ENCODE results near the gene TADA1.

The TADA1 gene

DNA sequence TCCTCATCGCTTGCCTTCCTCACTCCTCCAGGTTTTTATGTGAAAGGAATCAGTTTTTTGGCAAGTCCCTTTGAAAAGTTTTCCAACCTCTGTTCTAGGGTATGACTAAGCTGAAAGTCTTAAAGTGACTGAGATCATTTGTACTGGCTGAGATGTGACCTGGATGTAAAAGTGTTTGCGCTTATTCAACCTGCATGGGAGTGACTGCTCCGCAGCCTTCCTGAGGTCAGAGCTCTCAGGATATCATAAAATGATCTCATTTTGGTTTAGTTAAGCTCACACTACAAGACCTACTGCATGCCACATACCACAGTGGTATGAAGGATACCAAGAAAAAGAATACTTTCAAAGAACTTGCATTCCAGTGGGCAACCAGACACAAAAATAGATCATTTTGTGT is 29.8 kb upstream of the TADA1 start:
- TF ChIP-seq, protein P1, sequence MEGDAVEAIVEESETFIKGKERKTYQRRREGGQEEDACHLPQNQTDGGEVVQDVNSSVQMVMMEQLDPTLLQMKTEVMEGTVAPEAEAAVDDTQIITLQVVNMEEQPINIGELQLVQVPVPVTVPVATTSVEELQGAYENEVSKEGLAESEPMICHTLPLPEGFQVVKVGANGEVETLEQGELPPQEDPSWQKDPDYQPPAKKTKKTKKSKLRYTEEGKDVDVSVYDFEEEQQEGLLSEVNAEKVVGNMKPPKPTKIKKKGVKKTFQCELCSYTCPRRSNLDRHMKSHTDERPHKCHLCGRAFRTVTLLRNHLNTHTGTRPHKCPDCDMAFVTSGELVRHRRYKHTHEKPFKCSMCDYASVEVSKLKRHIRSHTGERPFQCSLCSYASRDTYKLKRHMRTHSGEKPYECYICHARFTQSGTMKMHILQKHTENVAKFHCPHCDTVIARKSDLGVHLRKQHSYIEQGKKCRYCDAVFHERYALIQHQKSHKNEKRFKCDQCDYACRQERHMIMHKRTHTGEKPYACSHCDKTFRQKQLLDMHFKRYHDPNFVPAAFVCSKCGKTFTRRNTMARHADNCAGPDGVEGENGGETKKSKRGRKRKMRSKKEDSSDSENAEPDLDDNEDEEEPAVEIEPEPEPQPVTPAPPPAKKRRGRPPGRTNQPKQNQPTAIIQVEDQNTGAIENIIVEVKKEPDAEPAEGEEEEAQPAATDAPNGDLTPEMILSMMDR (IDR thresholded peaks at IDR 0.05; ENCODE audit: low read depth, low read length) = no peak
- H3K27me3 ChIP-seq (ENCODE audit: insufficient read depth, low read depth, severe bottlenecking) = no peaks in the 10 kb centered on the region
- H3K36me3 ChIP-seq = no peaks in the 10 kb centered on the region
- H3K9me3 ChIP-seq (ENCODE audit: severe bottlenecking) = no peaks in the 10 kb centered on the region
- H3K4me3 ChIP-seq (ENCODE audit: low read depth, low read length) = no peak overlapping the region
- no peak for DNase-seq
- no peak overlapping the region for H3K27ac ChIP-seq

DNA sequence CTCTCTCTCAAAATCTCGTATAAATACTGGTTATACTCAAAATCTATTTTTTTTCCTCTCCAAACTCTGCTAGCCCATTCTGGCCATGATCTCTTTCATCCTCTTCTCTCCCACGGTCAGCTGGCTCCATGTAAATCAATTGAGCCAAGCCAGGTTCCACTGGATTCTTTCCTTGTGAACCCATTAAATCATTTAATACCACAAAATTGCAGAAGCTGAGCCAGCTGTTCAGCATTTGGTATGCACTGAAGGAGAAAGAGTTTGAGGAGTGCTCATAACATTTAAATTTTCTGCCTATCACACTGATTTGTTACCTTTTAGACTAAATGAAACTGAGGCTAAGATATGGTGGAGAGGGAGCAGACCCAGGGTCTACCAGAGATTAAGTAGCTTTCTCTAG is 29.1 kb upstream of the TADA1 start:
- no peak overlapping the region for H3K27ac ChIP-seq
- H3K27me3 ChIP-seq (ENCODE audit: insufficient read depth, low read depth, severe bottlenecking) = no peaks in the 10 kb centered on the region
- H3K9me3 ChIP-seq (ENCODE audit: severe bottlenecking) = no peaks in the 10 kb centered on the region
- TF ChIP-seq, protein P1 (IDR thresholded peaks at IDR 0.05; ENCODE audit: low read depth, low read length) = no peak
- H3K36me3 ChIP-seq = no peaks in the 10 kb centered on the region
- DNase-seq = no peak
- no peak overlapping the region for H3K4me3 ChIP-seq (ENCODE audit: low read depth, low read length)

DNA sequence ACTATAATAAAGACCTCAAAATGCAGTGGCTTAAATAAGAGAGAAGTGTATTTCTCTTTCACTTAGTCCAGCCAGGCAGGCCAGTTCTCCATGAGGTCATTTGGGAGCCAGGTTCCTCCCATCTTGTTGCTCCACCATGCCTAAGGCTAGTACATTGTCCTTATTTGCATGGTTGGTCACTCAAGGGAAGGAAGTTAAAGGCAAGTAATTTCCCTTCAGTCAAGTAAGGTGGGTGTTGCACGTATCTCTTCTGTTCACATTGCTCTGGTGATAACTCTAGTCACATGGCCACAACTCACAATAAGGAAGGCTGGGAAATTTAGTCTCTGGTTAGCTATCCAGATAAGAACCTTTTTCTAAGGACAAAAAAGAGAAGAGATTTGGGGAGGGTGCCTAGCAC is 27.2 kb upstream of the TADA1 start:
- H3K4me3 ChIP-seq (ENCODE audit: low read depth, low read length) = no peak overlapping the region
- no peaks in the 10 kb centered on the region for H3K36me3 ChIP-seq
- TF ChIP-seq, protein P1 (IDR thresholded peaks at IDR 0.05; ENCODE audit: low read depth, low read length) = no peak
- no peaks in the 10 kb centered on the region for H3K9me3 ChIP-seq (ENCODE audit: severe bottlenecking)
- no peak for DNase-seq
- H3K27me3 ChIP-seq (ENCODE audit: insufficient read depth, low read depth, severe bottlenecking) = no peaks in the 10 kb centered on the region
- H3K27ac ChIP-seq = no peak overlapping the region

DNA sequence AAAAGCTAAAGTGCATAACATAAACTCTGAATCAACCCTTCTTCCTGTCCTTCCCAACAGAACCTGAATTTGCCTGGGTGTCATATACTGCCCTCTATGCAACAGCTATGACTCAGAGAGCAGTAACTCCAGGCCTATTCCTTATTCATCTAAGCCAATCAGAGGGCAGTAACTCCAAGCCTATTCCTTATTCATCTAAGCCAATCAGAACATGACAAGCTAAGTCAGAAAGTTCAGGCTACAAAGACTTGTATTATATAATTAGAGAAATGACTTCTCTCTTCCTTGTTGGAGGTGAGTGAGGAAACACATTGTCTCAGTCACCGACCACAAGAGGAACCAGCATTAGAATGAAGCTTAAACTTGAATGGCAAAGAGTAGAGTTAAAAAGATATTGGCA is 26.2 kb upstream of the TADA1 start:
- Histone ChIP-seq H3K36me3 (no peaks in the 10 kb centered on the region), H3K9me3 (ENCODE audit: severe bottlenecking) (no peaks in the 10 kb centered on the region), H3K27me3 (ENCODE audit: insufficient read depth, low read depth, severe bottlenecking) (no peaks in the 10 kb centered on the region), H3K27ac (no peak overlapping the region), H3K4me3 (ENCODE audit: low read depth, low read length) (no peak overlapping the region)
- no peak for DNase-seq
- TF ChIP-seq, protein P1 (IDR thresholded peaks at IDR 0.05; ENCODE audit: low read depth, low read length) = no peak

DNA sequence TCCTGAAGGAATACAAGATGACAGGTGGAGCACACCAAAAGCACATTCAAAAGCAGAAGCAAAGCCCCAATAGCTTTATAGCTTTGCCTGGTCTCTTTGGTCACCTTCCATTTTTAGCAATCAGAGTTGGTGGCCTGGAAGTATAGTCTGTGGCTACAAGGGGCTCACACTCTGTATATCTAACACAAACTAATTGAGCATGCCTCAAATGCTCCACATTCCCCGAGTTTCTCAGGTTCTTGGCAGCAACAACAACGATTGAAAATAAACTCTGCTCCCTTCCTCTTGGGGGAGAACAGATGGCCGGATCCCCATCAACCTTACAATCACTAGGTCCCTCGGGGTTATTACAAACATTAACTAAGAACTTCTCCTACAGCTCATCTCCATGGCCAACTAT is 24.9 kb upstream of the TADA1 start:
- no peaks in the 10 kb centered on the region for H3K36me3 ChIP-seq
- no peak for DNase-seq
- no peak overlapping the region for H3K4me3 ChIP-seq (ENCODE audit: low read depth, low read length)
- no peaks in the 10 kb centered on the region for H3K27me3 ChIP-seq (ENCODE audit: insufficient read depth, low read depth, severe bottlenecking)
- TF ChIP-seq, protein P1 (IDR thresholded peaks at IDR 0.05; ENCODE audit: low read depth, low read length) = no peak
- H3K27ac ChIP-seq = no peak overlapping the region
- no peaks in the 10 kb centered on the region for H3K9me3 ChIP-seq (ENCODE audit: severe bottlenecking)

DNA sequence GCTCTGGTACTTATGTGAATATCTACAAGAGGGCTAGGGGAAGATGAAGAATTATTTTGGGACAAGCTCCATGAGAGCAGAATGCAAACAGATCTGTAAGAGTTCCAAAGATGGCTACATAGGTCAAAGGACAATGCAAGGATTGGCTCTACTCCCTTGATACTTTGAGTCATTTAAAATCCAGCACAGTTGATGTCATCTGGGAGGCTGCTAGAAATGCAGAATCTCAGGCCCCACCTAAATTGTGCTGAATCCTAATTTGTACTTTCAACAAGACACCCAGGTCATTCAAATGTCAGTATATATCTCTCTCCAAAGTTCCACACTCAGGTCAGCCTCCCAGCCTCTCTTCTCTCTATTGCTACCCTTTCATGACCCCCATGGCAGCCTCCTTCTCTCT is 23.7 kb upstream of the TADA1 start:
- TF ChIP-seq, protein P1 (IDR thresholded peaks at IDR 0.05; ENCODE audit: low read depth, low read length) = no peak
- Histone ChIP-seq H3K27me3 (ENCODE audit: insufficient read depth, low read depth, severe bottlenecking) (no peaks in the 10 kb centered on the region), H3K4me3 (ENCODE audit: low read depth, low read length) (no peak overlapping the region), H3K27ac (no peak overlapping the region), H3K9me3 (ENCODE audit: severe bottlenecking) (no peaks in the 10 kb centered on the region), H3K36me3 (no peaks in the 10 kb centered on the region)
- DNase-seq = no peak
